ENCODE data around the gene NEUROD2. TPM values are rescaled to one million over a fixed set of nuclear protein-coding genes. Genes with fewer than 3 reads are reported as not detected.
A peak's percentile ranks its signal among the peaks of the same experiment; 100 is the strongest.

The NEUROD2 gene
- total and polyA plus RNA-seq, 7 donors, result 0.01 TPM; not detected in 6

GRCh38 chr17:39647256-39647655, 39.5 kb upstream of the NEUROD2 start:
- no peak for TF ChIP-seq CTCF (IDR thresholded peaks at IDR 0.05)
- Histone ChIP-seq H3K4me1 (peaks cover 10% of the 10 kb centered on the region), H3K27me3 (ENCODE audit: insufficient read depth in 3 of 3, low read length in 2 of 3) (no peaks in the 10 kb centered on the region), H3K4me3 (no peak overlapping the region), H3K36me3 (ENCODE audit: insufficient read depth in 1 of 2, low read depth in 1 of 2) (no peaks in the 10 kb centered on the region), H3K9me3 (no peaks in the 10 kb centered on the region), H3K27ac (no peak overlapping the region)
- 73 to 80% (median 75%) methylated on average over 5 of the region's 5 CpGs for WGBS, 3 donors
- no peak for DNase-seq
- no peak for ATAC-seq
- intact Hi-C loops (cut with DNase I), result no loop called here

- no peak for TF ChIP-seq CTCF (IDR thresholded peaks at IDR 0.05)
- Histone ChIP-seq H3K27ac (no peak overlapping the region), H3K36me3 (ENCODE audit: insufficient read depth in 1 of 2, low read depth in 1 of 2) (no peaks in the 10 kb centered on the region), H3K9me3 (no peaks in the 10 kb centered on the region), H3K4me1 (peaks cover 40% of the 10 kb centered on the region), H3K4me3 (no peak overlapping the region), H3K27me3 (ENCODE audit: insufficient read depth in 3 of 3, low read length in 2 of 3) (no peaks in the 10 kb centered on the region)
- DNase-seq (no peak), ATAC-seq (peak; percentile 46 to 79 (median 70))
- 58 to 72% (median 62%) methylated on average over 4 of the region's 4 CpGs for WGBS, 3 donors
- intact Hi-C loops (cut with DNase I), result no loop called here
Measured at GRCh38 chr17:39643271-39643670, 35.6 kb upstream of the NEUROD2 start.

DNA sequence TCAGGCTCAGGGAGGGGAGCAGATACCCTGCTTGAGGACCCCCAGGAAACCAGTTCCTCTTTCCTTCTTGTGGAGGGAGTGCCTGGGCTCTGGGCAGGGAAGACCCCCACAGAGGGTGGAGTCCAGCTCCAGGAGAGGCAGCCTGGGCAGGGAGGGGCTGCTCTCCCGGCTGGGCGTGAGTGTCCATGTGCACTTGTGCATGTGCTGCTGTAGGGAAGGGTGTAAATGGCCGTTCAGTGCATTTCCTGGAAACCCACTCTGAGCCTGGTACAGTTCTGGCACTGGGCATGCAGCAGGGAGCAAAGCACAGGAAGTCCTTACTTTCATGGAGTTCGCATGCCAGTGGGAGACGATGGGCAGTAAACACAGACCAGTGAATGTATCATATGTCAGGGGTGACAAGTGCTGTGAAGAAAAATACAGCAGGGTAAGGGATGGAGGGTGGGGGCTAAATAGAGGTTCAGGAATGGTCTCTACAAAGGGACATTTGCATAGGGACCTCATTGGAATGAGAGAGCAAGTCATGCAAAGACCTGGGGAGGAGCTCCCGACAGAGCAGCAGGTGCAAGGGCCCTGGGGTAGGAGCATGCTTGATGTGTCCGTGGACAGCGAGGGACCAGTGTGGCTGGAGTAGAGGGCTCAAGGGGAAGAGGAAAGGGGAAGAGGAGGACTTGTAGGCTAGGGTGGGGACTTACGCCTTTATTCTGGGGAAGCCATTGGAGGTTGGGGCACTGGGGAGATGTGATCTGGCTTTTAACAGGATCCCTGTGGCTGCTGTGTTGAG, 34.8 kb upstream of the NEUROD2 start:
- Histone ChIP-seq H3K27me3 (ENCODE audit: insufficient read depth in 3 of 3, low read length in 2 of 3) (no peaks in the 10 kb centered on the region), H3K36me3 (ENCODE audit: insufficient read depth in 1 of 2, low read depth in 1 of 2) (no peaks in the 10 kb centered on the region), H3K27ac (no peak overlapping the region), H3K4me3 (no peak overlapping the region), H3K9me3 (no peaks in the 10 kb centered on the region), H3K4me1 (peaks cover 46% of the 10 kb centered on the region)
- intact Hi-C loops (cut with DNase I), result no loop called here
- ATAC-seq (peak in 1 of 4 donors; percentile 17), DNase-seq (no peak)
- 71 to 83% (median 71%) methylated on average over 9 of the region's 9 CpGs for WGBS, 3 donors
- no peak for TF ChIP-seq CTCF (IDR thresholded peaks at IDR 0.05)

GRCh38 chr17:39641883-39642282, 34.2 kb upstream of the NEUROD2 start:
- DNase-seq, result no peak
- no peak for TF ChIP-seq CTCF (IDR thresholded peaks at IDR 0.05)
- Histone ChIP-seq H3K4me3 (no peak overlapping the region), H3K36me3 (ENCODE audit: insufficient read depth in 1 of 2, low read depth in 1 of 2) (no peaks in the 10 kb centered on the region), H3K27ac (no peak overlapping the region), H3K9me3 (no peaks in the 10 kb centered on the region), H3K4me1 (peaks cover 46% of the 10 kb centered on the region), H3K27me3 (ENCODE audit: insufficient read depth in 3 of 3, low read length in 2 of 3) (no peaks in the 10 kb centered on the region)
- 71 to 76% (median 73%) methylated on average over 7 of the region's 7 CpGs for WGBS, 3 donors
- ATAC-seq, result no peak
- intact Hi-C loops (cut with DNase I), result no loop called here

DNA sequence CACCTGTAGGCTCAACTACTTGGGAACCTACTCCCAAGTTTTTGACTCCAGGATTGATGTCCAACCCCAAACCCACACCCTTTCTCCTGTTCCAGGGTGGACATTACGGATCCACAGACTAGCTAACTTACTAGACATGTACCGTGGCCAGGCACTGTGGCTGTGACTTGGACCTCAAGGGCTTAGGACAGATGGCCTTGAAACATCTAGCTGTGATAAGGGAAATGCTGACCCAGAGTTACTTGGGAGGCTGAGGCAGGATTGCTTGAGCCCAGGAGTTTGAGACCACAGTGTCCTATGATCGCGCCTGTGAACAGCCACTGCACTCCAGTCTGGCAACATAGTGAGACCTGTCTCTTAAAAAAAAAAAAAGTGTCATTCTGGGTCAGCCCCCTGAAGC, 33.4 kb upstream of the NEUROD2 start:
- Histone ChIP-seq H3K4me1 (peaks cover 50% of the 10 kb centered on the region), H3K27ac (no peak overlapping the region), H3K36me3 (ENCODE audit: insufficient read depth in 1 of 2, low read depth in 1 of 2) (no peaks in the 10 kb centered on the region), H3K9me3 (no peaks in the 10 kb centered on the region), H3K27me3 (ENCODE audit: insufficient read depth in 3 of 3, low read length in 2 of 3) (no peaks in the 10 kb centered on the region), H3K4me3 (no peak overlapping the region)
- intact Hi-C loops (cut with DNase I), result no loop called here
- no peak for TF ChIP-seq CTCF (IDR thresholded peaks at IDR 0.05)
- WGBS, 3 donors, result 89 to 96% (median 93%) methylated on average over 4 of the region's 4 CpGs
- DNase-seq (no peak), ATAC-seq (no peak)
